Right renal pelvis (tissue), 4 donors: ENCODE data around the gene SUPT4H1. TPM values are rescaled to one million over a fixed set of nuclear protein-coding genes. Genes with fewer than 3 reads are reported as not detected.

Experiments
- DNase-seq, 4 donors: peaks; one replicate each; pipeline ENCODE4 v3.0.0-alpha.2; 2013; ENCODE audit warnings: low read depth in 4 of 4, low spot score in 3 of 4, missing footprints in 1 of 4
- polyA plus RNA-seq, 4 donors: library from polyadenylated mRNA; unstranded; fragments of 120-200 nt; gene quantifications; one replicate each; pipeline ENCODE4 v1.2.1, GENCODE V29; 2013; ENCODE audit not compliant: insufficient read length in 4 of 4

SUPT4H1 gene
- polyA plus RNA-seq, 4 donors = 127 to 145 (median 139) TPM

DNA sequence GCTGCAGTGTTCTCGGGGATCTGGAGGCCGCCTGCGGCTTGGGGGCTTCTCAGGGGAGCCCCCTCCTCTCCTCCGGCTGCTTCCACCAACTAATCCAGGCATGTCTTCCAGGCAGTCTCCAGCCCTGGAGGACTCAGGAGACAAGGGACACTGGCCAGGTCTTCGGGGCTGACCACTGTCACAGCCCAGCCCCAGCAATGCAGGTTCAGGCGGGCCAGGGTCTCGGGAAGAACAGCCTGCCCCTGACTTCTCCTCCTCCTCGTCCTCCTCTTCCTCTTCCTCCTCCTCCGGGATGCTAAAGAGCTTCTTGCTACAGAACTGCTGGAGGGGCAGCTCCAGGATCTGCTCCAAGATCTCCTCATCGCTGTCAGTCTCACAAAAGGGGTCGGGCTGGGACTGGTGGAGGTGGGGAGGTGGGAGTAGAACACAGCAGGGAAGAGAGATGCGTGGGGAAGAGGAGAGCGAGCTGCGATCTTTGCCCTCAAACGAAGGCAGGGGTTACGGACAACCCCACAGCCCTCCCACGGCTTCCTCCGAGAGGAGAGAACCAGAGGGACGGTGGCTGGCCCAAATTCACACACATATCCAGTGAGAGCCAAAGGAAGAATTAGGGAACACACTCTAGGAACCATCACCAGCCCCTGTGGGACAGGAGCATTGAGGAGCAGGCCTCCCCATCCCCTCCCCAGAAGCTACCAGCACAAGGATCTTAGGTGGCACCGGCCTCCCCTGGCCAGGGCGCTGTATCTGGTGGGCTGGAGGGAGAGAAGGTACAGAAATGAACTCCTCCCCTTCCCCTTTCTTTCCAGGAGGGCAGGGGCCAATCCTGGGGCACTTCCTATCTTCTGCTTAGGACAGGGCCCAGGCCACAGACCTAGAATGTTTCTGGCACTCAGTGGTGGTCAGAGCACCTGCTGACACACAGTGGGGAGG is 42.8 kb downstream of the SUPT4H1 start:
- no peak for DNase-seq

GRCh38 chr17:58308173-58308984 is 43.6 kb downstream of the SUPT4H1 start:
- DNase-seq = no peak

DNA sequence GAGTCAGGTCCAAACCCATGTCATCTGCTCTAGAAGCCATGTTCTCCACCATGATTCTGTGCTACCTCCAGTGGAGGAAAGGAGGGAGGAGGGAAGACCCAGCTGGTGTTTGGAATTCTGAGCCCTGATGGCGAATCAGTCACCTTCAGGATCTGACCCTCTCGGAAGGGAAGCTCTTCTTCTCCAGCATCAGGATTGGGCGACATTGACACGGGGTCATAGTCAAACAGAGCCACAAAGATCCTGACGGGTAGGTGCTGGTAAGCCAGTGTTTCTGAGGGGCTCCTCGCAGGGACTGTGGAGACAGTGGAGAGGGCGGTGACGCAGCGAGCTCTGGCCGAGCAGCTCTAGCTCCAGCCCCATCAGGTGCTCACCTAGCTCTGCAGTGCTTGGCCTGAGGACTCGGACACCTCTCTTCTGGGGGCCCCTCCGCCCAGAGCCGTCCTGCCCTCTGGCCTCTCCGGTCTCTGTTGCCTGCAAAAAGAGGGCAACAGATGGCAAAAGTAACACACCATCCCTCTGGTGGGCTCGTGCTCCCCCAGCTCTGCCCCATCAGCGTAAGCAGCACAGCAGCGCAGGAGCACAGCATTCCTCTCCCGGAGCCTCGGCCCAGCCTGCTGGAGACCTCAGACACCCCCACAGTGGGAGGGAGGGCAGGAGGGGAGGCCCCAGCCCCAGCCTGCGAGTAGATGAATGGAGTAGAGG is 44.4 kb downstream of the SUPT4H1 start:
- no peak for DNase-seq

DNA sequence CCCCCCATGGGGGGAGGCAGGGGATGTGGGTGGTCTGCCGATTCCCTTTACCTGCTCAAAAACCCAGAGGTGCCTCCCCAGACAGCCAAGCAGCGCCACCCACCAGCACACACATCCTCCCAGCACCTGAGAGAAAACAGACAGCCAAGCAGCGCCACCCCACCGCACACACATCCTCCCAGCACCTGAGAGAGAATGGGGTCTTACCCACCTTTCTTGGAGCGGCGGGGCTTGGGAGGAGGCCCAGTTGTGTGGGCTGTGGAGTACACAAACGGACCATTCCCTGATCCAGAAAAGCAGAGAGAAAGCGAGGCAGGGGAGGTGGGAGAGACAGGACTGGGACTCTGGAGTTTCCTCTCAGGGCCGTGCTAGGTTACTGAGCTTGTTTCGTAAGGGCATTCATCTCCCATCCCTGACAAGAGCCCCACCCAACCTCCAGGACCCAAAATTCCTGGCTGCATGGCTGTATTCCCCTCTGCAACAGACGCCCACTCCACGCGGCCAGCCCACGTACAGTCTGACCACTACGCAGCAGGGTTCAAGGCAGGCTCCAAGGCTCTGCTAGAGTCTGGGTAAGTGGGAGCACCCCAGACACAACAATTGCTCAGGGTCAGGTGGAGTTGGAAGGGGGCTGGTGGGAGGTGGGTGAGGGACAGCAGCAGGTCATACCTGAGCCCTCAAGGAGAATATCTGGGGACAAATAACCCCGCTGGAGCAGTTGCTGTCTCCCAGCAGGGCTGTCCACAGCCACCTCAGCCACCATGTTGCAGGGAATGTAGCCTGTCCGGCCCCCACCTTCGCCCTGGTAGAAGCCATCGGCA is 45.7 kb downstream of the SUPT4H1 start:
- no peak for DNase-seq

GRCh38 chr17:58305626-58306025 is 46.4 kb downstream of the SUPT4H1 start:
- DNase-seq = no peak

DNA sequence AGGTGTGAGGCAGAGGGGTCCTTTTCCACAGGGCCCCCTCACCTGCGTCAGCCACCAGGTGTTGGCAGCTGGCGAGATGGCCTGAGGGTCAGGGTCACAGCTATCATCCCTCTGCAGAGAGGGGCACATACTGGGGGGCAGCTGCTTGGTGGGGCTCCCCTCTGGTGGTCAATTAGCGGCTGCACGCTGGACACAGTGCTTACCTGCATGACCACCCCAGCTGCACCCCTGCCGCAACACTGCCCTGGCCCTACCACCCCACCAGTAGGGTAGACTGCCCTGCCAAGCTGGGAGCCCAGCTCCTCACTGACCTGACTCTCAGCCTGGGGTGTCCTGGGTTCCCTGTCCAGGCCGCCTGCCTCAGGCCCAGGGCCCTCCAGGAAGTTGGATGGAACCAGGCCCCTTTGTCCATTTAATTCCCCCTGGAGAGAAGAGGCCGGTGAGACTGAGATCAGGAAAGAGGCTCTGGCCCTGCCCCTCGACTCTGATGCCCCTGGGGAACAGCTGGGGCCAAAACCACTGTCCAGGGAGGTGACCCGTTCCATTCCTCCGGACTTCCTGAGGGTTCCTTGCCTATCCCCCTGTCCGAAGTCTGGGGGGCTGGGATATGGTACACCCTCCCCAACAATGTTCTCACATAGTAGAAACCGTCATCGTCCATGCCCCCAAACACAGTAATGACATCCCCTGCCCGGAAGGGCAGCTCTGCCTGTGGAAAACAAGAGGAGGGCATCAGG is 47.1 kb downstream of the SUPT4H1 start:
- DNase-seq = no peak

- DNase-seq = no peak
Observed at GRCh38 chr17:58303971-58304749, 47.8 kb downstream of the SUPT4H1 start.

GRCh38 chr17:58302919-58303585 is 48.9 kb downstream of the SUPT4H1 start:
- no peak for DNase-seq

DNA sequence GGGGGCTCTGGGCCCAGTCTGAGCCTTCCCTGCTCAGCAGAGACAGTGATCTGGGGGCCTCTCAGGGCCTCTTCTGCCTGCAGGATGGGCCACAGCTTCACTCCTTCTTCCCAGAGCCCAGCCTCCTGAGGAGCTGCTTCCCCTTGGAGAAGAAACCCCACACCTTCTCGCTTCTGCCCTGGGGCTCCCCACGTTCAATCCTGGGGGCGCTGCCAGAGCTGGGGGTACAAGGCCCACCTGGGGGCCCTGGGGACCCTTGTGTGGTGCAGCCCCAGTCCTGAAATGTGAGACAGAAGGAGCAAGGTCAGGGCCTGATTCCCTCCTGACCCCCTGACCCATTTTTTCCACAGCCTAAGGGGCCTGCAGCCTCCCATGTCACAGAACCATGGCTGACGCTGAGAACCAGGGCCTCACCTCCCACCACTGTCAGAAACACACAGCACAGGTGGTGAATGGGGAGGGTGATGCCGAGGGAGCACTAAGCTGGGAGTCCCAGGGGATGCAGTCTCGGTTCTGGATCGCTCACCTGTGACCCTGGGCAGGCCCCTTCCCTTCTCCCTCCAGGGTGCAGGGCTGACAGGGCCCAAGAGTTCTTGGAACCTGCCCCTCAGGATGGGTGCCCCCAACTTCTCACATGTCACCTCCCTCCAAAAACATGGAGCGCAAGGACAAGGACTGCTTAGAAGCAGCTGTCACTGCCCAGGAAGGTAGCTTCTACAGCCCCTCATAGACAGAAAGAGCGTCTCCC is 49.7 kb downstream of the SUPT4H1 start:
- no peak for DNase-seq

GRCh38 chr17:58301504-58302150 is 50.4 kb downstream of the SUPT4H1 start:
- DNase-seq = no peak

GRCh38 chr17:58300336-58300735 is 51.7 kb downstream of the SUPT4H1 start:
- DNase-seq = no peak

Other genes with a start within 250 kb of the SUPT4H1 start
- under 1 TPM in 1 of 4 donors, not detected in 3; 0.04 TPM for gene OR4D1, start 203.8 kb downstream of the SUPT4H1 start, polyA plus RNA-seq
- gene OR4D2, start 185.2 kb downstream of the SUPT4H1 start, polyA plus RNA-seq = not detected
- gene EPX, start 159.5 kb downstream of the SUPT4H1 start, polyA plus RNA-seq = 1 to 10 TPM in 1 of 4 donors, under 1 TPM in 3; 0.50 to 1.3 (median 0.86) TPM
- 10 to 100 TPM; 35.7 to 41.4 (median 39.8) TPM for gene MKS1, start 132.9 kb downstream of the SUPT4H1 start, polyA plus RNA-seq
- gene LPO, start 113.6 kb downstream of the SUPT4H1 start, polyA plus RNA-seq = under 1 TPM in 3 of 4 donors, not detected in 1; 0.10 to 0.29 (median 0.14) TPM
- gene MPO, start 71.3 kb downstream of the SUPT4H1 start, polyA plus RNA-seq = 1 to 10 TPM; 1.9 to 6.6 (median 4.9) TPM
- 10 to 100 TPM; 43.2 to 51.4 (median 47.0) TPM for gene TSPOAP1, start 23.4 kb downstream of the SUPT4H1 start, polyA plus RNA-seq
- 10 to 100 TPM; 11.6 to 14.8 (median 13.6) TPM for gene RNF43, start 65.3 kb upstream of the SUPT4H1 start, polyA plus RNA-seq
- under 1 TPM; 0.27 to 0.53 (median 0.36) TPM for gene HSF5, start 136.2 kb upstream of the SUPT4H1 start, polyA plus RNA-seq
- 10 to 100 TPM; 44.5 to 53.0 (median 45.1) TPM for gene MTMR4, start 162.4 kb upstream of the SUPT4H1 start, polyA plus RNA-seq